HepG2 (cell line): Measurements from ENCODE around the gene TSNAX. TPM values are rescaled to one million over a fixed set of nuclear protein-coding genes. Genes with fewer than 3 reads are reported as not detected.

Experiments used
- ATAC-seq: fragments of 200-7000 bp; cut with Tn5 transposase; 3 replicates; pipeline ENCODE4 v1.9.1; 2020; ENCODE audit warnings: mild to moderate bottlenecking, moderate library complexity
- BruUV-seq: library from RNA; stranded (reverse); fragments of 400-500 nt; replicated peaks from 2 replicates; lab custom pipeline; 2021; lab: Mats Ljungman, UMichigan
- CTCF ChIA-PET: fragments of 300-600 bp; formaldehyde crosslinking; extraction: SDS; loops from one replicate; lab custom pipeline; 2021; ENCODE audit warnings: low total read pairs, inconsistent platforms, low intra/inter-chr PET ratio; lab: Yijun Ruan, JAX
- POLR2A ChIA-PET: fragments of 350-600 bp; sonication (Branson Sonifier 250); formaldehyde crosslinking; loops from one replicate; lab custom pipeline; 2020; ENCODE audit warnings: antibody characterized with exemption, inconsistent platforms; lab: Yijun Ruan, JAX
- DNase-seq: peaks from one replicate; pipeline ENCODE4 v3.0.0-alpha.2; 2015; ENCODE audit warnings: low spot score
- FAIRE-seq: peaks from 3 replicates; lab custom pipeline; 2011; peaks lifted over from hg19 to GRCh38; lab: Jason Lieb, UNC
- H2AFZ ChIP-seq: one replicate; pipeline ENCODE4 v1.6.1; 2011; ENCODE audit warnings: low read length, inconsistent platforms
- H3K27ac ChIP-seq: fragments of 300-600 bp; 3 replicates; pipeline ENCODE4 v1.8.0; 2011; ENCODE audit warnings: mixed run types, mild to moderate bottlenecking, mixed read lengths, low read length, inconsistent platforms; ENCODE audit not compliant: insufficient read depth; ENCODE audit errors: extremely low read length
- H3K27me3 ChIP-seq, 2 experiments: fragments of 200-600 bp in 1 of 2; 2 replicates in 1 of 2; 3 replicates in 1 of 2; pipeline versions ENCODE4 v1.6.0 to v1.8.0; 2011; ENCODE audit warnings: low read length in 2 of 2, mild to moderate bottlenecking in 2 of 2, moderate library complexity in 2 of 2, inconsistent platforms in 1 of 2; ENCODE audit not compliant: insufficient read depth in 2 of 2, control insufficient read depth in 1 of 2
- H3K36me3 ChIP-seq, 2 experiments: fragments of 200-600 bp in 1 of 2; replicated peaks in 1 of 2; 2 replicates in 1 of 2; 3 replicates in 1 of 2; pipeline versions ENCODE4 v1.5.1 to v1.8.0; 2011; ENCODE audit warnings: low read length in 2 of 2, inconsistent platforms in 1 of 2; ENCODE audit not compliant: insufficient read depth in 2 of 2, control insufficient read depth in 1 of 2
- H3K4me1 ChIP-seq: 2 replicates; pipeline ENCODE4 v1.5.1; 2012; ENCODE audit warnings: low read length, inconsistent platforms; ENCODE audit not compliant: insufficient read depth
- H3K4me2 ChIP-seq: 2 replicates; pipeline ENCODE4 v1.6.0; 2011; ENCODE audit warnings: low read depth, low read length, inconsistent platforms
- H3K4me3 ChIP-seq, 3 experiments: fragments of 200-600 bp in 1 of 3; sonication (generic), shearing (Covaris generic) in 1 of 3; replicated peaks in 1 of 3; 2 replicates each; pipeline ENCODE4 v1.5.1; 2011 to 2016; ENCODE audit warnings: low read length in 3 of 3, inconsistent platforms in 2 of 3, low read depth in 2 of 3, mild to moderate bottlenecking in 2 of 3, control low read depth in 1 of 3, mixed read lengths in 1 of 3; ENCODE audit not compliant: insufficient read depth in 1 of 3
- H3K79me2 ChIP-seq: one replicate; pipeline ENCODE4 v1.6.1; 2011; ENCODE audit warnings: low read length, inconsistent platforms; ENCODE audit not compliant: insufficient read depth
- H3K9ac ChIP-seq: 2 replicates; pipeline ENCODE4 v1.6.0; 2011; ENCODE audit warnings: mild to moderate bottlenecking, low read depth, low read length, inconsistent platforms; ENCODE audit not compliant: insufficient read depth
- H3K9me3 ChIP-seq: 2 replicates; pipeline ENCODE4 v1.5.1; 2012; ENCODE audit warnings: mild to moderate bottlenecking, low read length
- H4K20me1 ChIP-seq: 2 replicates; pipeline ENCODE4 v1.6.0; 2011; ENCODE audit warnings: inconsistent platforms, mild to moderate bottlenecking, low read length, moderate library complexity; ENCODE audit not compliant: insufficient read depth
- KAT8 ChIP-seq: IDR thresholded peaks from 2 replicates; pipeline ENCODE4 v1.6.1; 2016; ENCODE audit warnings: missing genetic modification reagents, missing compliant biosample characterization
- MYNN ChIP-seq: sonication (generic); formaldehyde crosslinking; IDR thresholded peaks from 2 replicates; pipeline ENCODE4 v1.4.0; 2020; ENCODE audit warnings: mild to moderate bottlenecking, low read depth, missing genetic modification reagents
- PRDM15 ChIP-seq: sonication (generic); formaldehyde crosslinking; IDR thresholded peaks from 2 replicates; pipeline ENCODE4 v1.4.0; 2020; ENCODE audit warnings: missing genetic modification reagents
- SKIL ChIP-seq: sonication (generic); formaldehyde crosslinking; IDR thresholded peaks from 2 replicates; pipeline ENCODE4 v1.8.0; 2022; ENCODE audit warnings: missing genetic modification reagents, mild to moderate bottlenecking, moderate library complexity, borderline replicate concordance
- SMAD1 ChIP-seq: sonication (generic); formaldehyde crosslinking; IDR thresholded peaks from 2 replicates; pipeline ENCODE4 v1.4.0; 2020; ENCODE audit warnings: missing genetic modification reagents, low read depth, mild to moderate bottlenecking, borderline replicate concordance
- SRSF9 ChIP-seq: fragments of 200-400 bp; formaldehyde crosslinking; IDR thresholded peaks from 2 replicates; pipeline ENCODE4 v1.6.1; 2018; ENCODE audit warnings: borderline replicate concordance, mild to moderate bottlenecking, low read depth, low read length; ENCODE audit not compliant: insufficient read depth, poor library complexity, severe bottlenecking
- SUZ12 ChIP-seq: fragments of 150-350 bp; IDR thresholded peaks from 2 replicates; pipeline ENCODE4 v1.6.1; 2014; ENCODE audit warnings: low read depth, low read length
- TP53 ChIP-seq: sonication (generic); formaldehyde crosslinking; conservative IDR thresholded peaks from 2 replicates; pipeline ENCODE4 v1.4.0; 2020; ENCODE audit warnings: missing genetic modification reagents
- ZBTB38 ChIP-seq: sonication (generic); formaldehyde crosslinking; IDR thresholded peaks from 2 replicates; pipeline ENCODE4 v1.5.1; 2020; ENCODE audit warnings: mild to moderate bottlenecking, missing genetic modification reagents
- ZBTB42 ChIP-seq: sonication (generic); formaldehyde crosslinking; IDR thresholded peaks from 2 replicates; pipeline ENCODE4 v1.5.0; 2020; ENCODE audit warnings: mild to moderate bottlenecking, missing genetic modification reagents
- ZNF546 ChIP-seq: sonication (generic); formaldehyde crosslinking; conservative IDR thresholded peaks from 2 replicates; pipeline ENCODE4 v1.8.1; 2023; ENCODE audit warnings: mild to moderate bottlenecking, missing genetic modification reagents
- ZSCAN5A ChIP-seq: sonication (generic); formaldehyde crosslinking; IDR thresholded peaks from 2 replicates; pipeline ENCODE4 v1.8.0; 2022; ENCODE audit warnings: mild to moderate bottlenecking, missing genetic modification reagents, borderline replicate concordance
- ZZZ3 ChIP-seq: sonication (generic); formaldehyde crosslinking; IDR thresholded peaks from 2 replicates; pipeline ENCODE4 v1.4.0; 2020; ENCODE audit warnings: missing genetic modification reagents, mild to moderate bottlenecking, borderline replicate concordance
- WGBS: methylation state at CpG from one replicate; pipeline ENCODE4 v1.1.6; 2017; ENCODE audit warnings: low lambda C conversion rate; 5-methylcytosine and 5-hydroxymethylcytosine counted together
- in situ Hi-C: cut with HindIII; loops from 2 replicates; pipeline ENCODE4 v1.10.0; 2017; ENCODE audit warnings: low pct_unique_long_range_greater_than_20kb; ENCODE audit not compliant: extremely low pct_ligation_motif_present
- intact Hi-C: fragments of 100-400 bp; cut with micrococcal nuclease; formaldehyde crosslinking; loops from one replicate; pipeline ENCODE4 v1.10.0; 2022; ENCODE audit not compliant: unreplicated experiment
- polyA plus RNA-seq, 8 experiments: library from polyadenylated mRNA; depleted of rRNA in 3 of 8; stranded (reverse) in 7 of 8; unstranded in 1 of 8; fragments of >200 nt; fragmentation: Illumina TruSeq in 4 of 8; extraction: Trizol in 4 of 8; gene quantifications; 2 replicates each; pipeline versions ENCODE4 v1.2.1 to v1.2.3, GENCODE V29; 2011 to 2016; ENCODE audit warnings: low read depth in 4 of 8, missing spikeins in 1 of 8, mixed read lengths in 1 of 8; ENCODE audit not compliant: insufficient read depth in 1 of 8
- total RNA-seq, 5 experiments: library from RNA; depleted of rRNA; stranded (reverse); fragments of >200 nt; fragmentation: Illumina TruSeq; extraction: Trizol; gene quantifications; 2 replicates each; pipeline ENCODE4 v1.2.3, GENCODE V29; 2016; ENCODE audit warnings: low read depth in 1 of 5

TSNAX gene
- total and polyA plus RNA-seq, 2 of the 13 experiments (the other 11 are each of a cell fraction or from before 2014, with no cell fraction given): 13.2 to 46.2 TPM

GRCh38 chr1:231480008-231480407 lies 48.5 kb upstream of the TSNAX start:
- H2AFZ ChIP-seq: no peak overlapping the region
- no peak overlapping the region for H3K9ac ChIP-seq
- ChIA-PET CTCF (no interaction called here), POLR2A (no interaction called here)
- intact Hi-C loops (no loop called here), in situ Hi-C loops (no loop called here)
- H3K27ac ChIP-seq: no peak overlapping the region
- H3K4me1 ChIP-seq: peaks cover 10% of the 10 kb centered on the region
- peaks cover 0 to 7% of the 10 kb centered on the region in 2 experiments; a peak in 3 of 5 replicates for H3K27me3 ChIP-seq
- H3K4me2 ChIP-seq: no peak overlapping the region
- H3K36me3 ChIP-seq: no peaks in the 10 kb centered on the region
- BruUV-seq: no TSS peak
- H3K4me3 ChIP-seq: no peak overlapping the region
- no peaks in the 10 kb centered on the region for H3K79me2 ChIP-seq
- 37% methylated on average over 2 of the region's 2 CpGs for WGBS
- H3K9me3 ChIP-seq: no peaks in the 10 kb centered on the region
- DNase-seq (no peak), FAIRE-seq (no peak), ATAC-seq (no peak)
- H4K20me1 ChIP-seq: no peaks in the 10 kb centered on the region
- TF ChIP-seq ZZZ3 (CRISPR knock-in tag) (no peak), PRDM15 (CRISPR knock-in tag) (no peak), SMAD1 (no peak), ZSCAN5A (CRISPR knock-in tag) (no peak), SUZ12 (no peak), ZBTB42 (CRISPR knock-in tag) (no peak), SKIL (CRISPR knock-in tag) (no peak), TP53 (CRISPR knock-in tag) (no peak), ZBTB38 (CRISPR knock-in tag) (no peak), KAT8 (CRISPR knock-in tag) (no peak), MYNN (no peak), ZNF546 (CRISPR knock-in tag) (no peak), SRSF9 (no peak)
